GM12878 (cell line): ENCODE measurements around the gene LRRC45. TPM values are rescaled to one million over a fixed set of nuclear protein-coding genes. Genes with fewer than 3 reads are reported as not detected.

Source experiments
- ATAC-seq: fragments of 200-7000 bp; cut with Tn5 transposase; 3 replicates; pipeline ENCODE4 v1.9.1; 2020; ENCODE audit warnings: mild to moderate bottlenecking, moderate library complexity
- BruUV-seq: library from RNA; stranded (reverse); fragments of 400-500 nt; replicated peaks from 2 replicates; lab custom pipeline; 2021; lab: Mats Ljungman, UMichigan
- CTCF ChIA-PET: fragments of 300-600 bp; sonication (Branson Sonifier 250); formaldehyde crosslinking; extraction: SDS; loops from one replicate; lab custom pipeline; 2021; ENCODE audit warnings: inconsistent platforms; lab: Yijun Ruan, JAX
- POLR2A ChIA-PET: fragments of 350-600 bp; formaldehyde crosslinking; extraction: SDS; loops from one replicate; lab custom pipeline; 2021; ENCODE audit warnings: inconsistent platforms; lab: Charles Lee
- RAD21 ChIA-PET: fragments of 300-600 bp; sonication (Branson Sonifier 250); formaldehyde crosslinking; loops from one replicate; lab custom pipeline; 2023; ENCODE audit warnings: antibody characterized with exemption; ENCODE audit not compliant: unreplicated experiment; lab: Charles Lee
- SMC1A ChIA-PET: fragments of 300-600 bp; sonication (Branson Sonifier 250); formaldehyde crosslinking; loops from one replicate; lab custom pipeline; 2023; ENCODE audit not compliant: unreplicated experiment, uncharacterized antibody; lab: Charles Lee
- DNase-seq: peaks from one replicate; pipeline ENCODE4 v3.0.0-alpha.2; 2011; ENCODE audit warnings: low read depth, low spot score
- FAIRE-seq: peaks from 3 replicates; lab custom pipeline; 2011; peaks lifted over from hg19 to GRCh38; lab: Jason Lieb, UNC
- H2AFZ ChIP-seq: 2 replicates; pipeline ENCODE4 v1.6.0; 2011; ENCODE audit warnings: low read depth, low read length, control low read depth; ENCODE audit not compliant: control insufficient read depth
- H3K27ac ChIP-seq: 2 replicates; pipeline ENCODE4 v1.5.1; 2011; ENCODE audit warnings: control low read depth; ENCODE audit not compliant: control insufficient read depth, insufficient read depth
- H3K27me3 ChIP-seq, 2 experiments: replicated peaks in 1 of 2; 2 replicates each; pipeline versions ENCODE4 v1.6.0 to v1.6.1; 2011; ENCODE audit warnings: low read length in 1 of 2; ENCODE audit not compliant: control insufficient read depth in 2 of 2, insufficient read depth in 2 of 2
- H3K36me3 ChIP-seq, 2 experiments: 2 replicates each; pipeline ENCODE4 v1.5.1; 2011; ENCODE audit warnings: low read length in 1 of 2; ENCODE audit not compliant: control insufficient read depth in 2 of 2, insufficient read depth in 2 of 2
- H3K4me1 ChIP-seq: 2 replicates; pipeline ENCODE4 v1.6.1; 2011; ENCODE audit warnings: mild to moderate bottlenecking, low read length, moderate library complexity, mixed read lengths; ENCODE audit not compliant: control insufficient read depth, insufficient read depth
- H3K4me2 ChIP-seq: 2 replicates; pipeline ENCODE4 v1.6.0; 2011; ENCODE audit warnings: control low read depth; ENCODE audit not compliant: control insufficient read depth, insufficient read depth
- H3K4me3 ChIP-seq: fragments of 200-600 bp; sonication (generic); 2 replicates; pipeline ENCODE4 v1.5.1; 2016
- H3K79me2 ChIP-seq: 2 replicates; pipeline ENCODE4 v1.6.0; 2011; ENCODE audit warnings: low read length; ENCODE audit not compliant: control insufficient read depth, insufficient read depth
- H3K9ac ChIP-seq: 2 replicates; pipeline ENCODE4 v1.8.0; 2011; ENCODE audit warnings: low read length, control low read depth, mixed read lengths; ENCODE audit not compliant: control insufficient read depth, insufficient read depth
- H3K9me3 ChIP-seq: replicated peaks from 3 replicates; pipeline ENCODE4 v1.5.1; 2011; ENCODE audit warnings: mild to moderate bottlenecking, low read length; ENCODE audit not compliant: control insufficient read depth, insufficient read depth
- H4K20me1 ChIP-seq: 2 replicates; pipeline ENCODE4 v1.6.0; 2011; ENCODE audit not compliant: control insufficient read depth, insufficient read depth
- ETV6 ChIP-seq, 2 experiments: fragments of 450-650 bp in 1 of 2; IDR thresholded peaks in 1 of 2; conservative IDR thresholded peaks in 1 of 2; 2 replicates each; pipeline ENCODE4 v1.6.1; 2014; ENCODE audit warnings: antibody characterized with exemption in 1 of 2, borderline replicate concordance in 1 of 2, low read depth in 1 of 2, mild to moderate bottlenecking in 1 of 2, moderate library complexity in 1 of 2
- NBN ChIP-seq: fragments of 450-650 bp; IDR thresholded peaks from 2 replicates; pipeline ENCODE4 v1.6.1; 2016
- POLR2AphosphoS2 ChIP-seq: IDR thresholded peaks from 2 replicates; pipeline ENCODE4 v1.6.1; 2011; ENCODE audit warnings: low read depth, mild to moderate bottlenecking, low read length, improper control_type of control experiment, moderate library complexity
- USF2 ChIP-seq: IDR thresholded peaks from 2 replicates; pipeline ENCODE4 v1.6.1; 2011; ENCODE audit warnings: low read depth, low read length, improper control_type of control experiment, borderline replicate concordance
- ZBTB11 ChIP-seq: fragments of 450-650 bp; formaldehyde crosslinking; IDR thresholded peaks from 2 replicates; pipeline ENCODE4 v1.5.0; 2022; ENCODE audit warnings: mild to moderate bottlenecking, missing genetic modification characterization
- WGBS: methylation state at CpG from one replicate; pipeline ENCODE4 v1.1.6; 2016; ENCODE audit warnings: low lambda C conversion rate; ENCODE audit not compliant: insufficient replicate concordance, insufficient coverage; ENCODE audit errors: missing lambda C conversion rate; 5-methylcytosine and 5-hydroxymethylcytosine counted together
- in situ Hi-C: fragments of 300-500 bp; cut with MboI; formaldehyde crosslinking; loops from 9 replicates; pipeline ENCODE4 v1.14.3; 2018; ENCODE audit warnings: mixed read lengths
- intact Hi-C: fragments of 100-400 bp; cut with micrococcal nuclease; formaldehyde crosslinking; loops from one replicate; pipeline ENCODE4 v1.14.2; 2022; ENCODE audit not compliant: unreplicated experiment
- polyA plus RNA-seq, 11 experiments: library from polyadenylated mRNA; depleted of rRNA in 4 of 11; unstranded in 6 of 11; stranded (reverse) in 5 of 11; fragments of >200 nt; fragmentation: Nextera tagmentation in 4 of 11; fragmentation: Illumina TruSeq in 1 of 11; extraction: Ambion mirVana in 4 of 11; extraction: Trizol in 1 of 11; gene quantifications; 1 replicate in 1 of 11; 2 replicates in 10 of 11; pipeline versions ENCODE4 v1.2.1 to v1.2.3, GENCODE V29; 2011 to 2016; ENCODE audit warnings: inconsistent platforms in 2 of 11, missing spikeins in 2 of 11, low read depth in 1 of 11
- total RNA-seq, 4 experiments: library from RNA; depleted of rRNA in 3 of 4; stranded (reverse); fragments of >200 nt in 3 of 4; fragmentation: Illumina TruSeq in 1 of 4; extraction: Trizol in 1 of 4; gene quantifications; 2 replicates each; pipeline versions ENCODE4 v1.2.1 to v1.2.3, GENCODE V29; 2013 to 2021

The LRRC45 gene
- total and polyA plus RNA-seq, 10 of the 15 experiments (the other 5 are each of a cell fraction or from before 2014, with no cell fraction given) = 0.03 to 27.7 (median 10.4) TPM

GRCh38 chr17:82012640-82013295 lies 10.3 kb upstream of the LRRC45 start:
- Histone ChIP-seq H3K79me2 (no peaks in the 10 kb centered on the region), H3K27ac (no peak overlapping the region), H3K9me3 (no peaks in the 10 kb centered on the region), H3K4me2 (no peak overlapping the region), H3K4me3 (no peak overlapping the region), H3K4me1 (no peaks in the 10 kb centered on the region), H3K9ac (no peak overlapping the region), H4K20me1 (no peaks in the 10 kb centered on the region), H2AFZ (no peak overlapping the region), H3K36me3 (no peaks in the 10 kb centered on the region), H3K27me3 (no peaks in the 10 kb centered on the region)
- ChIA-PET SMC1A (no interaction called here), CTCF (interaction anchor here (1.3 kb wide), 1 partner anchor 53 kb away, joined by 3 read pairs; no protein-coding TSS in a partner anchor), POLR2A (no interaction called here), RAD21 (no interaction called here)
- no TSS peak for BruUV-seq
- DNase-seq (no peak), ATAC-seq (no peak), FAIRE-seq (no peak)
- WGBS = 89% methylated on average over 17 of the region's 19 CpGs
- no peak for TF ChIP-seq USF2
- TF ChIP-seq ETV6 (conservative IDR thresholded peaks at IDR 0.05 in 1 of 2, IDR thresholded peaks at IDR 0.05 in 1 of 2; ENCODE audit: borderline replicate concordance in 1 of 2, low read depth in 1 of 2) = no peak
- no peak for TF ChIP-seq POLR2AphosphoS2
- TF ChIP-seq NBN = no peak
- intact Hi-C loops = no loop called here
- in situ Hi-C loops = no loop called here

- ATAC-seq (no peak), FAIRE-seq (no peak), DNase-seq (no peak)
- Histone ChIP-seq H4K20me1 (no peaks in the 10 kb centered on the region), H3K79me2 (no peaks in the 10 kb centered on the region), H3K9me3 (no peaks in the 10 kb centered on the region), H3K9ac (no peak overlapping the region), H3K4me1 (no peaks in the 10 kb centered on the region), H2AFZ (no peak overlapping the region), H3K4me2 (no peak overlapping the region), H3K27me3 (no peaks in the 10 kb centered on the region), H3K4me3 (no peak overlapping the region), H3K27ac (no peak overlapping the region), H3K36me3 (no peaks in the 10 kb centered on the region; a peak in 1 of 4 replicates)
- ChIA-PET POLR2A (no interaction called here), RAD21 (no interaction called here), CTCF (interaction anchor here (1.3 kb wide), 1 partner anchor 54 kb away, joined by 3 read pairs; no protein-coding TSS in a partner anchor), SMC1A (no interaction called here)
- intact Hi-C loops = no loop called here
- in situ Hi-C loops = no loop called here
- 77% methylated on average over 22 of the region's 22 CpGs for WGBS
- BruUV-seq = no TSS peak
- no peak for TF ChIP-seq ZBTB11
- TF ChIP-seq, all 136 proteins: peak for 0
Observed at GRCh38 chr17:82013341-82013740, 9.8 kb upstream of the LRRC45 start.
